SK-N-DZ (cell line): ENCODE data around the gene TRPM4.
"Not testable (repeated sequence)": the region's sequence is repeated elsewhere in the genome, so short reads cannot be mapped to it uniquely, and the experiment has no call there.

Experiments used
- DNase-seq: peaks from one replicate; pipeline ENCODE4 v3.0.0-alpha.2; 2015; ENCODE audit warnings: low spot score

TRPM4 gene

DNA sequence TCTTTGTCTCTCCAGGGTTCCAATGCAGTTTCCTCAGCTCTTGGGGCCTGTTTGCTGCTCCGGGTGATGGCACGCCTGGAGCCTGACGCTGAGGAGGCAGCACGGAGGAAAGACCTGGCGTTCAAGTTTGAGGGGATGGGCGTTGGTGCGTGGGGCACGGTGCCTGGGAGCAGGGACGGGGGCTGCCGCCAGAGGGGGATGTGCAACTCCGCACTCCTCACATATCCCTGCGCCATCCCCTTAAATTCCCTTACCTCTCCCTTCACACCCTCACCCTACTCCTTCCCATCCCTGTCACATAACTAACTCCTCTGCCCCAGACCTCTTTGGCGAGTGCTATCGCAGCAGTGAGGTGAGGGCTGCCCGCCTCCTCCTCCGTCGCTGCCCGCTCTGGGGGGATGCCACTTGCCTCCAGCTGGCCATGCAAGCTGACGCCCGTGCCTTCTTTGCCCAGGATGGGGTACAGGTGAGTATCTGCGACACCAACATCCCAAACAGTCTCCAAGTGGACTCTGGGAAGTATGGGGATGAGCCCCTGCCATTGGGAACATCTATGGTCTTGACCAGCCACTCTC is 31.1 kb downstream of the TRPM4 start:
- DNase-seq: no peak

DNA sequence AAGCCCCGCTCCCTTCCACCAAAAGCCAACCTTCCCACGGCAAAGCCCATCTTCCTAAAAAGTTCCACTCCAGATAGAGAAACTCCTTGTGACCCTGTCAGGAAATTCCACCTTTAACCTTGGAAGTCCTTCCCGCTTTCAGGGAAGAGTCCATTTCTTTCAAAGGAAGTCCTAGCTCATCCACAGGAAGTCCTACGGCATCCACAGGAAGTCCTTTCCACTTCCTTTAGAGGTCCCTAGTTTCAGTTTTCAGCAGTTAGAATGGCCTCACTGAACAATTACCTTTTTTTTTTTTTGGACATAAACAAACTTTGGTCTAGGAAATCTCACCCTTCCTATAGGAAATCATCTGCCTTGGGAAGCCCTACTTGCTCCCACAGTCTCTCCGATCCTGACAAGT is 31.7 kb downstream of the TRPM4 start:
- DNase-seq: no peak

- no peak for DNase-seq
Observed at GRCh38 chr19:49190781-49191180, 33.2 kb downstream of the TRPM4 start.

DNA sequence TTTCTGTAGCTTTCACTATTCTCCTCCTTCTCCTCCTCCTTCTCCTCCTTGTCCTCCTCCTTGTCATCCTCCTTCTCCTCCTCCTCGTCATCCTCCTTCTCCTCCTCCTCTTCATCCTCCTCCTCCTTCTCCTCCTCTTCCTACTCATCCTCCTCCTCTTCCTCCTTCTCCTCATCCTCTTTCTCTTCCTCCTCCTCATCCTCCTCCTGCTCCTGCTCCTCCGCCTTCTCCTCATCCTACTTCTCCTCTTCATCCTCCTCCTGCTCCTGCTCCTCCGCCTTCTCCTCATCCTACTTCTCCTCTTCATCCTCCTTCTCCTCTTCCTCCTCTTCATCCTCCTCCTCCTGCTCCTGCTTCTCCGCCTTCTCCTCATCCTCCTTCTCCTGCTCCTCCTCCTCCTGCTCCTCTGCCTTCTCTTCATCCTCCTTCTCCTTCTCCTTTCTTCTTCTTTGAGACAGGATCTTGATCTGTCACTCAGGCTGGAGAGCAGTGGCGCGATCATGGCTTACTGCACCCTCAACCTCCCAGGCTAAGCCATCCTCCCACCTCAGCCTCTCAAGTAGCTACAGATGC is 36.3 kb downstream of the TRPM4 start:
- DNase-seq: no peak

DNA sequence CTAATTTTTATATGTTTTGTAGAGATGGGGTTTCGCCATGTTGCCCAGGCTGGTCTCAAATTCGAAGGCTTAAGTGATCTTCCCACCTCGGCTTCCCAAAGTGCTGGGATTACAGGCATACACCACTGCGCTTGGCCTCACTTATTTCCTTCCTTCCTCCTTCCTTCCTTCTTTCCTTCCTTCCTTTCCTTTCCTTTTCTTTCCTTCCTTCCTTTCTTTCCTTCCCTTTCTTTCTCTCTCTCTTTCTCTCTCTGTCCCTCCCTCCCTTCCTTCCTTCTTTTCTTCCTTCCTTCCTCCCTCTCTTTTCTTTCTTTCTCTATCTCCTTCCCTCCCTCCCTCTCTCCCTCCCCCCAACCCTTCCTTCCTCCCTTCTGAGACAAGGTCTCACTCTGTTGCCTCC is 36.8 kb downstream of the TRPM4 start:
- DNase-seq: no peak

- no peak for DNase-seq
Observed at GRCh38 chr19:49196527-49197240, 39.1 kb downstream of the TRPM4 start.

DNA sequence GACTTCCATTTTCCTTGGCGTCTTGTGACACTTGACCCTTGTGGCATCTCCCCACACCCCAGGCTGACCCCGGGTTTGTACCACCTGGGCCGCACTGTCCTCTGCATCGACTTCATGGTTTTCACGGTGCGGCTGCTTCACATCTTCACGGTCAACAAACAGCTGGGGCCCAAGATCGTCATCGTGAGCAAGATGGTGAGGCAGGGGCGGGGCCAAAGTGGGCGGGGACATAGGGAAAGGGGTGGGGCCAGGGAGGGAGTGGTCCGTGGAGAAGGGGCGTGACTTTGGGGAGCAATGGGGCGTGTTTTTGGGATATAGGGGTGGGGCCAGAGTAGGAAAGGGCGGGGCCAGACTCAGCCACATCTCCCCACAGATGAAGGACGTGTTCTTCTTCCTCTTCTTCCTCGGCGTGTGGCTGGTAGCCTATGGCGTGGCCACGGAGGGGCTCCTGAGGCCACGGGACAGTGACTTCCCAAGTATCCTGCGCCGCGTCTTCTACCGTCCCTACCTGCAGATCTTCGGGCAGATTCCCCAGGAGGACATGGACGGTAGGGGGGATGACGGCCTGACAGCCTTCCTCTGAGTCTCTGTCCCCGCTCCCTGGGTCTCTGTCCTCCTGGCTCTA is 42.8 kb downstream of the TRPM4 start:
- no peak for DNase-seq

DNA sequence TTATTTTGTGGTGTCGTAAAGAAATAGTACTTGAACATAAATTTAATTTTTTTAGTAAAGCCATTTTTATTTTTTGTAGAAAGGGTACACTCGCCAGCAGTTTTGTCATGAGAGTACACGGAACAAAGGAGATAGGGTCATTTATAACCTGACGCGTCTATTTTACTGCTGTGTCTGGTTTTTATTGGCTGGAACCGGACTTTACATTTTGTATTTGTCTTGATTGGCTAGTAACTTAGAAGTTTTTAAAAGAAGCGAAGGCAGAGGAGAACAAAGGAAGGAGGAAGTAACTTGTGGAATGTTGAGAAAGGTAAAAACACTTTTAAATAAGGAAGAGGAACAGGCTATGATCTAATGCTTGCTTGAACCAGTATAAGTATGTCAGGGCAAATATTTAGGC is 43.5 kb downstream of the TRPM4 start:
- DNase-seq: no peak

DNA sequence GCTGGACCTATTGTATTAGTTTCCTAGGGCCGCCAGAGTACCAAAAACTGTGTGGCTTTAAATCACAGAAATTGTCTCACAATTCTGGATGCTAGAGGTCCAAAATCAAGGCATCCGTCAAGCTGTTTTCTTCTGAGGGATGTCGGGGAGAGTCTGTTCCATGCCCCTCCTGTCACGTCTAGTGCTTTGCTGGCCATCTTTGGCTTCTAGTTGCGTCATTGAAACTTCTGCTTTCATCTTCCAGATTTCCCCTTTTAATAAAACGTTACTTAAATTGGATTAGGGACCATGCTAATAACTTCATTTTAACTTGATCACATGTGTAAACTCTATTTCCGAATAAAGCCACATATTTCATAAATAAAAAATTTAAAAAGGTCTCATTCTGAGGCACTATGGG is 47.5 kb downstream of the TRPM4 start:
- no peak for DNase-seq

DNA sequence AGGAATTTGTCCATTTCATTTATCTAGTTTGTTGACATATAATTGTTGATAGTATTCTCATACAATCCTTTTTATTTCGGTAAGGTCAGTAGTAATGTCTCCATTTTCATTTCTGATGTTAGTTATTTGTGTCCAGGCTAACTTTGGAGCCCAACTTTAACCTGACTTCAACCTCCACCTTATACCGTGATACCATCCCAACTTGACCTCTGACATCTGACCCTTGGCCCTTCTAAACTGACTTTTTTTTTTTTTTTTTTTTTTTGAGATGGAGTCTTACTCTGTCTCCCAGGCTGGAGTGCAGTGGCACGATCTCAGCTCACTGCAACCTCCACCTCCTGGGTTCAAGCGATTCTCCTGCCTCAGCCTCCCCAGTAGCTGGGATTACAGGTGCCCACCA is 51.9 kb downstream of the TRPM4 start:
- DNase-seq: not testable (repeated sequence)

GRCh38 chr19:49210108-49210900 is 52.7 kb downstream of the TRPM4 start:
- no peak for DNase-seq

DNA sequence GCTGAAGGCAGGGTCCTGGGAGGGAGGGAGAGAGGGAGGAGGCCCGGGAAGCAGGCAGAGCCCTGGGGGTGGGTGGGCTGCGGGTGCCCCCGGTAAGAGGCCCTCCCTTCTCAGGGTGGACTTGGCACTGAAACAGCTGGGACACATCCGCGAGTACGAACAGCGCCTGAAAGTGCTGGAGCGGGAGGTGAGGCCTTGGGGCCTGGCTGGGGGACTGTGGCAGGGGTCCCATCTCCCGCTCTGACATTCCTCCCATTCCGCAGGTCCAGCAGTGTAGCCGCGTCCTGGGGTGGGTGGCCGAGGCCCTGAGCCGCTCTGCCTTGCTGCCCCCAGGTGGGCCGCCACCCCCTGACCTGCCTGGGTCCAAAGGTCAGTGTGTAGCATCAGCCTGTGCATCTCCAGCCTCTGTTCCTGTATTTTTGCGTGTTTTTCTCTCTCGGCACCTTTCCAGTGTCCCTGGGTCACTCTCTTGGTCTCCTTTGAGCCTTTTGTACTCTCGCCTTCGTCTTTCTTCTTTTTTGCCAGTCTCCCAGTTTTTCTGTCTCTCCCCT is 53.4 kb downstream of the TRPM4 start:
- DNase-seq: no peak

- DNase-seq: no peak
Observed at GRCh38 chr19:49212016-49212701, 54.6 kb downstream of the TRPM4 start.

GRCh38 chr19:49213791-49214190 is 56.2 kb downstream of the TRPM4 start:
- no peak for DNase-seq

GRCh38 chr19:49214701-49215100 is 57.1 kb downstream of the TRPM4 start:
- no peak for DNase-seq

- DNase-seq: no peak
Observed at GRCh38 chr19:49216071-49216470, 58.5 kb downstream of the TRPM4 start.

GRCh38 chr19:49217382-49217781 is 59.8 kb downstream of the TRPM4 start:
- no peak for DNase-seq

- DNase-seq: no peak
Observed at GRCh38 chr19:49222011-49222410, 64.4 kb downstream of the TRPM4 start.

GRCh38 chr19:49222528-49222927 is 64.9 kb downstream of the TRPM4 start:
- no peak for DNase-seq

DNA sequence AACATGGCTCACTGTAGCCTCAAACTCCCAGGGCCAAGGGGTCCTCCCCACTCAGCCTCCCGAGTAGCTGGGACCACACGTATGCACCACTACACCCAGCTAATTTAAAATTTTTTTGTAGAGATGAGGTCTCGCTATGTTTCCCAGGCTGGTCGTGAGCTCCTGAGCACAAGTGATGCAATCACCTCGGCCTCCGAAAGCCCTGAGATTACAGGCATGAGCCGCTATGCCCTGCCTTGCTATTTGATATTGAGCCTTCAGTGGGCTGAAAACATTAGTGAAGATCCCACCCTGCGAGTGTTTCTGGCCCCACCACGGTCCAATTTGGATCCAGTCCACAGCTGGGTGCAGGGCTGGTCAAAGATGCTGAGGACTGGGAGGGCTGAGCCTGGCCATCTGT is 65.9 kb downstream of the TRPM4 start:
- no peak for DNase-seq

DNA sequence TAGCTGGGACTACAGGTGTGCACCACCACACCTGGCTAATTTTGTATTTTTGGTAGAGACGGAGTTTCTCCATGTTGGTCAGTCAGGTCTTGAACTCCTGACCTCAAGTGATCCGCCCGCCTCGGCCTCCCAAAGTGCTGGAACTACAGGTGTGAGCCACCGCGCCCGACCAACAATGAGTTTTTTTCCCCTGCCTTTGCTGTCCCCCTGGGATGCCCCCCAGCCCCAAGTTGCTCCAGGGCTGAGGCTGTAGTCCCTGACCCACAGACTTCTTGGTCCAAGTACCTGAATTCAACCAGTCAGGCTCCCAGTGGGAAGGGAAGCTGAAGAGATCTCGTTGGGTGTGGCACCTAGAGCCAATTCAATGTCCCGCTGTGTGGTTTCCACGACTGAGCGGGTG is 66.8 kb downstream of the TRPM4 start:
- not testable (repeated sequence) for DNase-seq
